HCEC 1CT (cell line): Measurements from ENCODE around the gene HECTD3.
"Not testable (repeated sequence)": the region's sequence is repeated elsewhere in the genome, so short reads cannot be mapped to it uniquely, and the experiment has no call there.

ENCODE experiments used
- DNase-seq: peaks from one replicate; pipeline ENCODE4 v3.0.0-alpha.2; 2017

Gene HECTD3

DNA sequence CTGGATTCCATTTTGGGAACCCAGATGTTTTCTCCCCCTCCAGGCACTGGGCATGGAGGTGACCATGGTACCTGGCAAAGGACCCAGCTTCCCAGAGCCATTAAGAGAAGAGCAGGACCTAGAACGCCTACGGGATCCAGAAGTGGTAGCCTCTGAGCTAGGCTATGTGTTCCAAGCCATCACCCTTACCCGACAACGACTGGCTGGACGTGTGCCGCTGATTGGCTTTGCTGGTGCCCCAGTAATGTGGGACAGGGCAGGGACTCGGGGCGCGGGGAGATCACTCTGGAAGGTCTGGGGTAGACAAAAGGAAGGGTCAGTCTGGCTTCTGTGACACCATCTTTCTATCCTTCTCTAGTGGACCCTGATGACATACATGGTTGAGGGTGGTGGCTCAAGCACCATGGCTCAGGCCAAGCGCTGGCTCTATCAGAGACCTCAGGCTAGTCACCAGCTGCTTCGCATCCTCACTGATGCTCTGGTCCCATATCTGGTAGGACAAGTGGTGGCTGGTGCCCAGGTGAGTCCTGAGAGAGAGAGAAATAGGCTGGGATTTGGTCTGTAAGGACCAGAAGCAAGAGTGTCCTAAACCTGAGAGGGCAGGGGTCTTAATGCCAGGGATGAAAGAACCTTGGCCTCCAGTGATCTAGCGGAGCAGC, 2.6 kb upstream of the HECTD3 start:
- no peak for DNase-seq

- DNase-seq = peak; percentile 60
Observed at GRCh38 chr1:45012639-45013278, 1.6 kb upstream of the HECTD3 start.

DNA sequence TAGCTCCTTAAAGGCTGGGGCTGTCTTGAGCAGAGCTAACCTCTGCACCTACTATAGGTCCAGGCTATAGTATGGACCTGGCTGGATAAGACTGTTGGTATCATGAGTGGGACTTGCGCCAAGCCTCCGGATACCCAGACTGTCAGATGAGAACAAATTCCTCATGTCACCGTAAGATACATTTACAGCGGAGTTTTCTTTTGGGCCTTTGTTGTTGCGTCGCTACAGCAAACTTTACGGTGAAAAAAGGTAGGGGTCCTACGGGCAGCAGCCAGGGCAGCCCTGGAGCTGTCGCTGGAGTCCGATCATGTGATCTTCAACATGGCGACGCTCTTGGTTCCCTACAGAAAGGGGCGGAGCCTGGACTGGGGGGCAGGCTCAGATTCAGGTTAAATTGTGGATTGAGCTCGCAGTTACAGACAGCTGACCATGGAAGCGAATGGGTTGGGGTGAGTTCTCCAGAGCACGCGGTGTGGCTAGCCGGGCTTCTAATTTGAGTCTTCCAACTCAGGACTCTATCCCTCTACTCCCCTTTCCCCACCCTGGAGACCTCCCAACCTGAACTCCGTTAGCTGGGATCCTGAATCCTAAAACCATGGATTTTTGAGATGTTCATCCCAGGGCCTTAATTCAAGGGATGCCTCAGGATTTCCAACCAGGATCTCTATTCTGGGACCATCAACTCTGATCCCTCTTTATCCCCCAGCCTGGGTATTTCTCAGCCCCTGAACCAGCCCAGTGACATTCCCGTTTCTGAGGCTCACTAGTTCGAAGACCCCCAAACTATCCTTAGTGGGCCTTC, 914 bp upstream of the HECTD3 start, which contains the start of gene UROD:
Gene UROD, plus strand, starts transcription at position 418 of the 802 bp plus-strand sequence. Its CDS starts 12 bp downstream, at position 430.
- DNase-seq = peak; percentile 97

DNA sequence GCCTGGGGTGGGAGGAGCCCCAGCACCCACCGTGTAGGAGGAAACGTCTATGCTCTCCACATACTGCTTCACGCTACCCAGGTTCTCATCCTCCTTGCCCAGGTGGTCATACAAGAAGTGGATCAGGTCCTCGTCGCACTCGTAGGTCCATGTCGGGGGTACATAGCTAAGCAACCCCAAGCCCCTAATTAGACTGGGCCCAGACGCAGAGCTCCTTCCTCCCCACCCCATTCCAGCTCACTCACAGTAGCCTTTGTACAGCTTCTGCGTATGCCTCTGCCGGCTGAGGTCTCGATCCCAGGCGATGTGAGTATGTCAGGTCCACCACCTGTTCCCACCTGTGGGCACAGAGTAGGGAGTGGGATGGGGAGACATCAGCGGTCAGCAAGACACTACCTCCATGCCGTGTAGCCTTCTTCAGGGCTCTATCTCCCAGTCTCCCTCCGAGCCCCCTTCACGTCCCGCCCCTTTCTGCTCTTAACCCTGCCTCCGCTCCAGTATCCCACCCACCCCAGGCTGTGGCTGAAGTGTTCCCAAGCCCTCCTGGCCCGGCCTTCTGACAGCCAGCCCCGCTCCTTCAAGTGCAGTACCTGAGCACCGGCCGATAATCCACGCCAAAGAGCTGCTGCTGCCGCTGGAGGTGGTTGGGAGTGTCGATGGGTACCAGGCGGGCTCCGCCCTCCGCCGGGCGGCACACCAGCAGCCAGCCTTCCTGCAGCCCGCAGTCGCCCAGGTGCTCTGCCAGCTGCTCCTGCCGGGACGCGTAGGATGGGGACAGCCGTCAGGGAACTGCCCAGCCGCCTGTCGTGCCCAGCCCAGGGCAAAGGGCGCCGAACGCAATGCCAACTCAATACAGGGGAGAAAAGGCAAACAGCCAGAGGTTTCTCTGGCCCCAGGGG, 919 bp downstream of the HECTD3 start:
- no peak for DNase-seq

GRCh38 chr1:45009296-45009865, 1.7 kb downstream of the HECTD3 start:
- no peak for DNase-seq

- DNase-seq = no peak
Observed at GRCh38 chr1:45008516-45008915, 2.6 kb downstream of the HECTD3 start.

DNA sequence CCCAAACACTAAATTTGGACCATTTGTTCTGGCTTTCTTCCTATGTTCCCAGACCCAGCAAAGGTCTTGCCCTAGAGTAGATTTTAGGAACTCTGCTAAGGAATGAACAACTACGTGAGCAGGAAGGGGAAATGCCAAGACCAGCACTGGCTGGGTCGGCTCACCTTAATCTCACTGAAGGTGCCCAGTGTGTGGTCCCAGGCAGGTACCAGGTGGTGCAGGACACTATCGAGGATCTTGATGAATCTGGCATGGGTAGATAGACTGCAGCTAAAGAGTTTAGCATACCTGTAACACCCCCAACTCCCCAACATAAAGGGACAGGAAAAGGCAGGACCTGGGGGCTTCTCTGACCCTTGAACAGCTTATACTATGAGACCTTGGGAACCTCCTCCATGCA, 3.0 kb downstream of the HECTD3 start:
- no peak for DNase-seq

GRCh38 chr1:45007311-45007710, 3.8 kb downstream of the HECTD3 start:
- no peak for DNase-seq

DNA sequence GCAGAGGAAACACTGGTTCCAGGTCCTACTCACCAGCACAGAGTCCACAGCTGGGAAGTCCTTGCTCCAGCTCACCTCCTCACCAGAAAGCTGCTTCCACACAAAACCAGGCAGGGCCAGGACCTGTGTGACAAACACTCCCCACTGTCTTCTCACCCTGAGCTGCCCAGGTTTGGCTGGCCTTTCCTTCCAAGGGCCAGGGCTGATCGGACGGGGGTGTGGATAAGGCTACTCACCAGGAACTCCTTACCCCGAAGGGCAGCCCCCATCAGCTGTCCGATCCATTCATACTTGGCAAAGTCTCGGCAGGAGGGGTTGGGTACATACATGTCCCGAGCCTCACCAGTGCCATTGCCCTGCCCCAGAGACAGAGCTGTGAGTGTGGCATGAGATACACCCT, 5.4 kb downstream of the HECTD3 start:
- no peak for DNase-seq

- DNase-seq = no peak
Observed at GRCh38 chr1:45004281-45004920, 6.7 kb downstream of the HECTD3 start.

- no peak for DNase-seq
Observed at GRCh38 chr1:45003741-45004140, 7.4 kb downstream of the HECTD3 start.

- DNase-seq = no peak
Observed at GRCh38 chr1:45002650-45003645, 8.2 kb downstream of the HECTD3 start.

- DNase-seq = not testable (repeated sequence)
Observed at GRCh38 chr1:45001576-45001975, 9.5 kb downstream of the HECTD3 start.

- no peak for DNase-seq
Observed at GRCh38 chr1:45001011-45001481, 10.1 kb downstream of the HECTD3 start.

- DNase-seq = no peak
Observed at GRCh38 chr1:44999232-44999631, 11.9 kb downstream of the HECTD3 start.

DNA sequence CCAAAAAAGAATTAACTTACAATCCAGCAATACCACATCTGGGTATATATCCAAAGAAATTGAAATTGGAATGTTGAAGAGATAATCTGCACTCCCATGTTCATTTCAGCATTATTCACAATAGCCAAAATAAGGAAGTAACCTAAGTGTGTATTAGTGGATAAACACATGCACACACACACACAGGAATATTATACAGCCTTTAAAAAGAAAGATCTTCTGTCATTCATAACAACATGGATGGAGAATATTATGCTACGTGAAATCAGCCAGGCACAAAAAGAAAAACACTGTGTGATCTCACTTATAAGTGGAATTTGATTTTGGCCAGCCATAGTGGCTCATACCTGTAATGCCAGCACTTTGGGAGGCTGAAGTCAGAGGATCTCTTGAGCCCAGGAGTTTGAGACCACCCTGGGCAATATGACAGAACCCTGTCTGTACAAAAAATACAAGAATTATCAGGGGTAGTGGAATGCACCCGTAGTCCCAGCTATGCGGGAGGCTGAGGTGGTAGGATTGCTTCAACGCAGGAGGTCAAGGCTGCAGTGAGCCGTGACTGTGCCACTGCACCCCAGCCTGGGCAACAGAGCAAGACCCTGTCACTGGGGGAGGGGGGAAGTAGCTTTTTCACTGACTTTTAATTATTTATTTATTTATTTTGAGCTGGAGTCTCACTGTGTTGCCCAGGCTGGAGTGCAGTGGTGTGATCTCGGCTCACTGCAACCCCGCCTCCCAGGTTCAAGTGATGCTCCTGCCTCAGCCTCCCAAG, 15.5 kb downstream of the HECTD3 start:
- no peak for DNase-seq

DNA sequence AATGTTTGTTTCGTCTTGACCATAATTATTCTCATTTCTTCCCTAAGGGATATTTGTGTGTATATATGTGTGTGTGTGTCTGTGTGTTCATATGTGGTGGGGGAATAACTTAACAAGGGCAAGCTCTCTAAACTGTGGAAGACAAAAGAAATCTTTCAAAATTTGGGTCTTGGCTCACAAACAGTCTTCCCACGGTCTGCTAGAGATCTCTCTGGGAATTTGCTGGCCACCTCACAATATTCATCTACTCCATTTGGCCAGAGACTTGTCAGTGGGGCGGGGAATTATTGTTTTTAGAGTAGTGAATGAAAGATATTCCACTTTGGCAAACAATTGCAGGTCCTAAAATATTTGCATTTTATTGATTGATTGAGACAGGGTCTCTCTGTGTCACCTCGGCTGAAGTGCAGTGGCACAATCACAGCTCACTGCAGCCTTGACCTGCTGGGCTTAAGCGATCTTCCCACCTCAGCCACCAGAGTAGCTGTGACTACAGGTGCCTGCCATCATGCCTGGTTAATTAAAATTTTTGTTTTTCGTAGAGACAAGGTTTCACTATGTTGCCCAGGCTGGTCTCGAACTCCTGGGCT, 16.7 kb downstream of the HECTD3 start:
- DNase-seq = no peak

DNA sequence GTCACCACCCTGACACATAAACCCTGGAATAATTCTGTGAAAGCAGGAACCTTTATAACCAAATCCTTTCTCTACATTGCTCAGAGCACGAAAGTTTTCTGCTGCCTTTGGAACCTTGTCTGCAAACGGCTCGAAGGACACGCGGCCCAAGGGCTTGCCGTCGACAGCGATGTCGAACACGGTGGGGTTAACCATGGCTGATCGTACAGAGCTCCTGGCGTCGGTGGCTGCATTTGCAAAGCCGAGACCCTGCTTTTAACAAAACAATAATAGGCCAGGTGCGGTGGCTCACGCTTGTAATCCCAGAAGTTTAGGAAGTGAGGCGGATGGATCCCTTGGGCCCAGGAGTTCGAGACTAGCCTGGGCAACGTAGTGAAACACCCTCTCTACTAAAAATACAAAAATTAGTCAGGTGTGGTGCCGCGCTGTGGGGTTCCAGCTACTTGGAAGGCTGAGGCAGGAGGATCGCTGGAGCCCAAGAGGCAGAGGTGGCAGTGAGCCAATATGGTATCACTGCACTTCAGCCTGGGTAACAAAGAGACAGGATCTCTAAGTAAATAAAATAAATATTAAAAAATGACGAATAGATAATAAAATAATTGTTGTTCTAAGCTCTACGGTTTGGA, 22.5 kb downstream of the HECTD3 start:
- no peak for DNase-seq
